ENCODE data around the gene SPINT1.

The SPINT1 gene, protein sequence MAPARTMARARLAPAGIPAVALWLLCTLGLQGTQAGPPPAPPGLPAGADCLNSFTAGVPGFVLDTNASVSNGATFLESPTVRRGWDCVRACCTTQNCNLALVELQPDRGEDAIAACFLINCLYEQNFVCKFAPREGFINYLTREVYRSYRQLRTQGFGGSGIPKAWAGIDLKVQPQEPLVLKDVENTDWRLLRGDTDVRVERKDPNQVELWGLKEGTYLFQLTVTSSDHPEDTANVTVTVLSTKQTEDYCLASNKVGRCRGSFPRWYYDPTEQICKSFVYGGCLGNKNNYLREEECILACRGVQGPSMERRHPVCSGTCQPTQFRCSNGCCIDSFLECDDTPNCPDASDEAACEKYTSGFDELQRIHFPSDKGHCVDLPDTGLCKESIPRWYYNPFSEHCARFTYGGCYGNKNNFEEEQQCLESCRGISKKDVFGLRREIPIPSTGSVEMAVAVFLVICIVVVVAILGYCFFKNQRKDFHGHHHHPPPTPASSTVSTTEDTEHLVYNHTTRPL

DNA sequence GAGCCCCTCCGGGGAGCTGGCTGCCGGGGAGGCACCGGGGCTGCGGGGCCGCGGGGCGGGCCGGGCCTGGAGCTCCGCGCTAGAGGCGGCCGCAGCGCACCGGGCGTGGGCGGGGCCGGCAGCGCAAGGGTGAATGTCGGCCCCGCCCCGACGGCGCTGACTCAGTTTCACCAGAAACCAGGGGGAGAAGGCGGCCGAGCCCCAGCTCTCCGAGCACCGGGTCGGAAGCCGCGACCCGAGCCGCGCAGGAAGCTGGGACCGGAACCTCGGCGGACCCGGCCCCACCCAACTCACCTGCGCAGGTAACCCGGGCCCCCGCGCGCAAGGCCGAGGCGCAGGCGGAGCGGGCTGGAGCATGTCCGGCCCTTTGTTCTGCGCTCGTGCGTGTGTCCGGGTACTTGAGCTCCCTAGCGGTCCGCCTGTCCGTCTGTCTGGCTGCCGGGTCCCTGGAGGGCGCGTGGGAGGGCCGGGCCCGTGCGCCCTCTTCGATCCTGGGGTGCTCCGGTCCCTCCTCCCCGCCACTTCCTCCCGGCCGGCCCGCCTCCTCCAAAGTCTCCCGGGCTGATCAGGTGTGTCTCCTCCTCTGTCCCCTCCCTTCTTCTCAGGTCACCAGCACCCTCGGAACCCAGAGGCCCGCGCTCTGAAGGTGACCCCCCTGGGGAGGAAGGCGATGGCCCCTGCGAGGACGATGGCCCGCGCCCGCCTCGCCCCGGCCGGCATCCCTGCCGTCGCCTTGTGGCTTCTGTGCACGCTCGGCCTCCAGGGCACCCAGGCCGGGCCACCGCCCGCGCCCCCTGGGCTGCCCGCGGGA is at the start of gene SPINT1:
Gene SPINT1, plus strand, starts transcription at position 164 of the 811 bp plus-strand sequence. Its CDS starts 507 bp downstream, at position 671.
- DNase-seq (ENCODE audit: low spot score), result no peak

DNA sequence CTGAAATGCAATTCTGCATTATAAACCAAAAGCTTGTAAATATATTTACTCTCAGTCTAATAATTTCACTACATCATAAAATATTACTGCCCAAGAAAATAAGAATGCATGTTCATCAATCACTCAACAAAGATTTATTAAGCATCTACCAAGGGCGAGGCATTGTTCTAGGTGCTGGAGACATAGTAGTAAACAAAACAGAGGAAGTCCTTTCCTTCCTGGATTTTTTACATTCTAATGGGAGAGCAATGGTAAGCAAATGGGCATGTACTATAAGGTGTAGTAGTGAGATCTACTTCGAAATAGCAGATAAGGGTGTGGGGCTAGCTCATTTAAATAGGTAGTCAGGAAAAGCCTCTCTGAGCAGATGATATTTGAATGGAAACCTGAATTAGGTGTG is 47.8 kb upstream of the SPINT1 start:
- DNase-seq (ENCODE audit: low spot score), result no peak

DNA sequence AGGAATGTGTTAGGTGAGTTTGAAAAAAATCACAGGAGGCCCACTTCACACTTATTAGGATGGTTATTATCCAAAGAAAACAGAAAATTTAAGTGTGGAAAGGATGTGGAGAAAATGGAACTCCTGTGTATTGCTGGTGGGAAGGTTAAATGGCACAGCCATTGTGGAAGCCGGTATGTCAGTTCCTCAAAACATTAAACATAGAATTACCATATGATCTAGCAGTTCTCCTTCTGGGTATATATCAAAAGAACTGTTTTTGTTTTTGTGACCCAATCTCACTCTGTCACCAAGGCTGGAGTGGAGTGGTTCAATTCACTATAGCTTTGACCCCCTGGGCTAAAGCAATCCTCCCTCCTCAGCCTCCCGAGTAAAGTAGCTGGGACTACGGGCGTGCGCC is 47.3 kb upstream of the SPINT1 start:
- DNase-seq (ENCODE audit: low spot score), result no peak

DNA sequence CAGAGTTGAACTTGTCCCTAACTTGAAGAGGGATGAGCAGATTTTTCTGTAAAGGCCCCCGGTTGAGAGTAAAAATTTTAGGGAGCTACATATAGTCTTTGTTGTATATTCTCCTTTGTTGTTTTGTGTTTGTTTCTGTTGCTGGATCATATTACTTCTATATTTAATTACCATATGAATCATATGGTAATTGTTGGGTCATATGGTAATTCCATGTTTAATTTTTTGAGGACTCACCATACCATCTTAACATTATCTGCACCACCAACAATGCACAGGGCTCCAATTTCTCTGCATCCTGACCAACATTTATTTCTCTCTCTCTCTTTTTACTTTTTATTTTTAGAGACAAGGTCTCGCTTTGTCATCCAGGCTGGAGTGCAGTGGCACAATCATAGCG is 44.3 kb upstream of the SPINT1 start:
- no peak for DNase-seq (ENCODE audit: low spot score)

DNA sequence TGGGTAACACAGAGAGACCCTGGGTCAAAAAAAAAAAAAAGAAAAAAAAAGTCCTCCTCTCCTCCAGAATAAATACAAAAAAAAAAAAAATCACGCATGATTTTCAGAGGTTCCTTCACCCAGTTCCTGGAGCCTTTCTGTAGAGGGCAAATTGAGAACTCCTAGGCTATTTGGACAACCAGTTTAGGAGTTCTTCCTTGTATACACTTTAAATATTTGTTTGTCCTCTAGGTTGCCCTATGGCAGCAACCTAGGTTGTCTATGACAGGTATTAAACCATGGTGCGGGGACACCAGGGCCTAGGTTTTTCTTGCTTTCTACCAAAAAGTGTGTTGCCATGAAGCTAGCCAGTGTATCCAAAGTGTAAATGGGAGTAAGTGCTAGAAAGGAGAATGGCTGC is 40.8 kb upstream of the SPINT1 start:
- no peak for DNase-seq (ENCODE audit: low spot score)

DNA sequence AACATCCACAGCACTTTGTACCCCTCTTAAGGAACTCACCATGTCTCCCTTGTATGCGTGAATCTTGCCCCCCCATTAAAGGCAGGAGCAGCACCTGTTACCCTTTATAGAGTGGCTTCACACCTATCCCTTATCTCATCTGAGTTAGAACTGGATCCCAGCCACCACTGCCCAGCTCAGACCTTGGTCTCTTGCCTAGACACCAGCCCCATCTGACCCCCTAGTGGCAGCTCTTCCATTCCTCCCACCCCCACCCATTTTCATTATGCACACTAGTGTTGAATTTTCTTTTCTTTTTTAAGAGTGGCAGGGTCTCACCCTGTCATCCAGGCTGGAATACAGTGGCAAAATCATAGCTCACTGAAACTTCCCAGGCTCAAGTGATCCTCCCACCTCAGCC is 40.2 kb upstream of the SPINT1 start:
- DNase-seq (ENCODE audit: low spot score), result no peak

DNA sequence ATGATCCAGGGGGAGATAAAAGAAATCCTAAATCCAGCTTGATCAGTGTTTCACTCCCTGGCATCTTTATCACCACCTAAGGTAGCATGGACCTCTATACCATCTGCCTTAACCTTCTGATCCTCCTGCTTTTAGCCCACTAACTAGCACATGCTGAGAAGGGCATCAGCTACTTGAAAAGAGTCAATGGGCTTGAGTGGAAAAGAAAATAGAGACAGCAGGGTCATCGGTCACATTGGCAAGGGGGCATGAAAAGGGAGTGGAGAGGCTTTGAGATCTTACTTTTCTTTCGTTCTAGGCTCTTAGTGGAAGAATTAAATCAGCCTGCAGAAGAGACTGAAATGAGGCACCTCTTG is 37.2 kb upstream of the SPINT1 start:
- DNase-seq (ENCODE audit: low spot score), result no peak

DNA sequence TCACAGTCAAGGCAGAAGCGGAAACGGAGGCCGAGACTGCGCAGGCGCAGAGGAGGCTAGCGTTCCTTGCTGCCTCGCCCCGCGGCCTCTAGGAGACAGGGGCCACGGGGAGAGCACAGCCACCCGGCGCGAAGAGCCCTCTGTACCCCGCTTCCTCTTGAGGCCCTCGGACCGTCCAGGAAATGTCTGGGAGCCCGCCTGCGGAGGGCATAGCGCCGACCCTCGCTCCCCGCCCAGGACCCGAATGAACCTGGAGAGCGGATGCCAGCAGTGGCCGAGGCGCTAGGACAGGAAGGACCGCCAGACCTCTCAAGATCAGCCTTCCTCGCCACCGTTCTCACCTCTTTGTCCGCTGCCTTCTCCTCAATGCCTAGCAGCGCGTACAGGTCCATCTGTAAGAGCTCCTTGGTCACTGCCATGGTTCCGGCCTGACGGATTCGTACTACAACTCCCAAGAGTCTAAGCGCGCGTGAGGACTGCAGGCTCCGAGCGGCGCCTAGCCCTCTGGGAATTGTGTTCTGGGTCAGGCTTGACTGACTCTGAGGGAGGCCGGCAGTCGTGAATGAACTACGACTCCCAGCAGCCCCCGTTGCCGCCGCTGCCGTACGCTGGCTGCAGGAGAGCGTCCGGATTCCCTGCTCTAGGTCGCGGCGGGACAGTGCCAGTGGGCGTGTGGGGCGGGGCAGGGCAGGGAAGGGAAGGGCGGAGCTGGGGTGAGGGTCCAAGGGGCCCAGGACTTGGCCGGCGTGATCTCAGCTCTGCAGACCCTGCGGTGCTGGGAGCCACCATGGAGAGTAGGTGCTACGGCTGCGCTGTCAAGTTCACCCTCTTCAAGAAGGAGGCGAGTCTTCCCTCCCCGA is 36.6 kb upstream of the SPINT1 start, which contains the start of the genes DNAJC17 and ZFYVE19:
Gene DNAJC17, minus strand, starts transcription at position 446 of the 860 bp plus-strand sequence. Its CDS starts 27 bp downstream, at position 419.
Gene ZFYVE19, plus strand, starts transcription at position 62 of the 860 bp plus-strand sequence. Its CDS starts 501 bp downstream, at position 563.
- DNase-seq (ENCODE audit: low spot score), result peak; percentile 99

DNA sequence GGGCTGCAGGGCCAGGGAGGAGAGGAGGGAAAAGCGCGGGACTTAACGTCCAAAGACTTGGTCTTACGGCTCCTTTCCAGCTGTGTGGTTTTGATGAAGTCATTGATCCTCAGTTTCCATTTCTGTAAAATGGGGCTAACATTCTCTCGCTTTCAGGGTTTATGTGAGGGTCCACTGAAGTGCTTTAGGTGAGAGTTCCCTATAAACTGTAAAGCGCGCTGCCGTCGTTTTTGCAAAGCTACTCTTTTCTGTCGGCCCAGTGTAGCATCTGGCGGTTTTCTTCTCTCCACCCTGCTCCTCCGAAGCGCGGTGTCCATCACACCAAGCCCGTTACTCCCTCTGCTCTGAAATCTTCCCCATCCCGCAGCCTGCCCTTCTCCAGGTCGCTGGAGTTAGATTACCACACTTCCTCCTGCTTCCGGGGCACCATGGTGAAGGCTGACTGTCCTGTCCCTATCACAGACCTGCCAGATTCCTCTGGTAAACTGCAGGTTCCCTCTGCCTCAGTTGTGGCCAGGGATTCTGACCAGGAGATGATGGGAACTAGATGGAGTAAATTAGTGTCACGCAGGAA is 35.9 kb upstream of the SPINT1 start:
- no peak for DNase-seq (ENCODE audit: low spot score)

DNA sequence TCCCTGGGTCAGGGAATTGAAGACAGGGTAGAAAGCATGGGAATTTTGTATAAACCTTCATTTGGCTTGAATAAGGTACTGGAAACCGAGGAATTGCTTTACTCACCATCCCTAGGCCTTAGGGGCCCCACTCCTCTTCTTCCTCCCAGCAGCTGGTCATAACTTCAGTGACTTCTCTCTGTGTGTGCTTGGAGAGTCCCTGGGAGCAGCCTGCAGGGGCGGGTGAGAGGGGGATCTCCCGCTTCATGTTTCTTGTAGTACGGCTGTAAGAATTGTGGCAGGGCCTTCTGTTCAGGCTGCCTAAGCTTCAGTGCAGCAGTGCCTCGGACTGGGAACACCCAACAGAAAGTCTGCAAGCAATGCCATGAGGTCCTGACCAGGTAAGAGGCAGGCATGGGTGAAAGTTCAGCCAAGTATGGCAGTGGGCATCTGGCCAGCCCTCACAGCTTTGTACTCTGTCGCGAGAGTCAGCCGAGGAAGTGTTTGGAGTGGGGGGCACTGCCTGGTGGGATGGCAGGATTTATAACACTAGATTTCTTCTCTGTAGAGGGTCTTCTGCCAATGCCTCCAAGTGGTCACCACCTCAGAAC is 34.9 kb upstream of the SPINT1 start:
- DNase-seq (ENCODE audit: low spot score), result no peak

DNA sequence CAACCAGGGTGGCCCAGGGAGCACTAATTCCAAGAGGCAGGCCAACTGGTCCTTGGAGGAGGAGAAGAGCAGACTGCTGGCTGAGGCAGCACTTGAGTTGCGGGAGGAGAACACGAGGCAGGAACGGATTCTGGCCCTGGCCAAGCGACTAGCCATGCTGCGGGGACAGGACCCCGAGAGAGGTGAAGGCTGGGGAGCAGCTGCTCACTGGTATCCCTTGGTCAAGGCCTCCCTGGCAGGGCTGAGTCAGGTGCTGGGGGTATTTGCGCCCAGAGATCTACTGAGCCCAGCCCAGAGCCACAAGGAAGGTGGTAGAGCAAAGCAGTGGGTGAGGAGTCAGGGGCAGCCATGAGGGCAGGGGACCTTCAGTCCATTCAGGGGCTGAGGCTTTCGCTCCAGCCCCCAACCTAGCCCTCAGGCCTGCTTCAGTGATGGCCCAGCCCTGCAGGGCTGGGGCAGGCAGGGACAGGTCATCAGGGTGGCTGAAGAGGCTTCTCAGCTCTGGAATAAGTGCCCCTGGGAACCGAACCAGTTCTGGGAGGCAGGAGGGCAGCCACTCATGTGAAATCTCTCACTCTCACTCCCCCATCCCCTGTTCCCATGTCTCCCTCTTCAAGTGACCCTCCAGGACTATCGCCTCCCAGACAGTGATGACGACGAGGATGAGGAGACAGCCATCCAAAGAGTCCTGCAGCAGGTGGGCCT is 31.0 kb upstream of the SPINT1 start:
- DNase-seq (ENCODE audit: low spot score), result no peak

DNA sequence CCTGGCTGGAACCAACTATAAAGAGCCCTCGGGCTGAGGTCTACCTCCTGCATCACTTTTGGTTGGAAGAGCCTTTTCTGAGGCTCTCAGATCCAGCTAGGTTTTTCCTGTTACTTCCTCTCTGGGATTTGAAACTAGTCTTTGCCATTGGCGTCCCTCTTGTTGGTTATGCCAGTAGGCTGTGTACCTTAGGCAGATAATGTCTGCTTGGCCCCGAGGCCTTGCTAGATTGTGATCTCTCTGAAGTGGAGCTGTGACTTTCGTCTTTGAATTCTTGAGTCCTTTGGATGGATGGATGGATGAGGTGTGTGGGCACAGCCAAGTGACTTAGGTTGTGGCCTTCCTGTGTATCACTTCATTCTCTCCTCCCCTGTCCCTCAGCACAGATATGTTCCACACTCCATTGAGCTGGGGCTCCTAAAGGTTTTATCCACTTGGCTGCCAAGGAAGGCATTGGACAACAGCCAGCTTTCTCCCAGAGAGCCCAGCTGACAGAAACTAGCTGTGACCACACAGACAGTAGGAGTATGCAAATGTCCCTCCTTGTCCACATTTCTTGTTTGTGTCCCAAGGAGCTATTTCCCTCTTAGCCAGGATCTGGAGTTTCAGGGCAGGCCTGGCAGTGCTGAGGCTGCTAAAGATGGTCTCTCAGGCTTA is 28.7 kb upstream of the SPINT1 start:
- DNase-seq (ENCODE audit: low spot score), result peak; percentile 34

DNA sequence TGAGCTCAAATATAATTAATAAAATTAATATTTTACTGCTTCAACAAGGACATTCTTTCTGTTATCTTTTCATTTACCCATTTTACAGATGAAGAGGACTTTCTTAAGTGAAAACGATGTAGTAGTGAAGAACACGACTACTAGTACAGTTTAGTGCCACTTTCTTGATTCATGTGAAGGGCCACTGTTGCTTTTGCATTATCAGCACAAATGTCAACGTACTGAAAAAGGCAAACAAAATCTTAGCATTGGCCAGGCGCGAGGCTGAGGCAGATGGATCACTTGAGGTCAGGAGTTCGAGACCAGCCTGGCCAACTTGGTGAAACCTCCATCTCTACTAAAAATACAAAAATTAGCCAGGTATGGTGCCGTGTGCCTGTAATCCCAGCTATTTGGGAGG is 24.8 kb upstream of the SPINT1 start:
- no peak for DNase-seq (ENCODE audit: low spot score)

DNA sequence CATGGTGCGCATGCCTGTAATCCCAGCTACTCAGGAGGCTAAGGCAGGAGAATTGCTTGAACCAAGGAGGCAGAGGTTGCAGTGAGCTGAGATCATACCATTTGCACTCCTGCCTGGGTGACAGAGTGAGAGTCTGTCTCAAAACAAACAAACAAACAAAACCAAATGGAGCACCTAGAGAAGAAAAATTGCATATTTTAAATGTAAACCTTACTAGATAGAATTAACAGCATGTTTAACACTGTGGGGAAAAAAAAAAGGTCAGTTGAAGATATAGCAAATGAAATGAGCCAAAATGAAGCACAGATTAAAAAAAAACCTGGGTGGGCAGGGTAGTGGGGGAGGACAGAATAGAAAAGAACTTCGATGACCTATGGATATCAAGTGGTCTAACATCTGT is 22.7 kb upstream of the SPINT1 start:
- DNase-seq (ENCODE audit: low spot score), result no peak

DNA sequence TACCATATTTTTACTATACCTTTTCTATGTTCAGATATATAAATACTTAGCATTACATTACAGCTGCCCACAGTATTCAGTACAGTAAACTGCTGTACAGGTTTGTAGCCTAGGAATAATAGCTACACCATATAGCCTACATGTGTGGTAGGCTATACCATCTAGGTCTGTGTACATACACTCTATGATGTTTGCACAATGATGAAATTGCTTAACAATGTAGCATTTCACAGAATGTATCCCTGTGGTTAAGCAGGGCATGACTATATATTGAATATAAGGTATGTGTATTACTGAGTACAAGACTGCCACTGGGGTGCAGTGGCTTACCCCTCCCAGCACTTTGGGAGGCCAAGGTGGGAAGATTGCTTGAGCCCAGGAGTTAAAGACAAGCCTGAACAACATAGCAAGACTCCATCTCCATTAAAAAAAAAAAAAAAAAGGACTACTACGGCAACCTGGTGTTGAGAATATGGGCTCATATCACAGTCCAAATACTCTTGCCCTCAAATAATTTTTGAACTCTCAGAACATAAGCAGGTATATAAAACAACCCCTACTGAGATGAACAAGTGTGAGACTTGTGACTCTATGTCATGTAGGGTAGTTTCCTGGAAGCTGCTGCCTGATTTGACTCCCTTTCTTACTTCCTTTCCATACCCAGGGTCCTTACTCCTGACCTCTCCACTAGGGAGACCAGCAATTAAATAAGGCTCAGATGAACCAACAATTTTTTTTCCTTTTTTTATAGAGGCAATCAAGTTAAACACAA is 20.1 kb upstream of the SPINT1 start:
- no peak for DNase-seq (ENCODE audit: low spot score)

DNA sequence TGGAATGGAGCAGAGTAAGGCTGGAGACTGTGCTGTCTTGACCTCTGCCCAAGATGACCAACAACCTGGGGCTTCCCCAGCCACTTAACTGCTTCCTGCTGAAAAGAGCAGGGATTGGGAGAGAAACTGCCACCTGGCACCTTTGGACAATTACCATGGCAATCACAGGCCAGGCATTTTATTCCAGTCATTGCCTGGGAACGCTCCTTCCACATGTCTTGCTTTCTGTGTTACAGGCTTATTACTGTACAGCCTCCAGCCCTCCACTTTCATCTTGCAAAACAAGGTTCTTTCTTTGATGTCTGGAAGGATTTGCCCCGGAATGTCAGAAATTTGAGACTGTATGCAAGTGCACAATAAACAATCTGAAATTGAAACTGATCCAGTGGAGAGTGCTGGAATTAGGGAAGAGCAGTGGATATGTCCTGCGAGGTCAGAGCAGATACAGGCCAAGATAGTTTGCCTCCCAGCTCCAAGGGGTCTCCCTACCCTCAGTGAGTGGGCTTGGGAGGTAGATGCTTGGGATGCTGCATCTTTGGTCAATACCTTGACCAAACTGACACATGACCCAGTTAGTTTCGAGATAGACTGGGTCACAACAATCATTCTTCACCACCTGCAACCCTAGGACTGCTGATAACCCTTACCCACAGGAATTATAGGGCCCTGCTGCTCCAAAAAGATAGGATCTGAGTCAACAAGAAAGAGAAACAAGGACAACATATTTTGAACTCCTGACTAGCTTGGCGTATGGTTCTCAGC is 18.0 kb upstream of the SPINT1 start:
- DNase-seq (ENCODE audit: low spot score), result no peak

DNA sequence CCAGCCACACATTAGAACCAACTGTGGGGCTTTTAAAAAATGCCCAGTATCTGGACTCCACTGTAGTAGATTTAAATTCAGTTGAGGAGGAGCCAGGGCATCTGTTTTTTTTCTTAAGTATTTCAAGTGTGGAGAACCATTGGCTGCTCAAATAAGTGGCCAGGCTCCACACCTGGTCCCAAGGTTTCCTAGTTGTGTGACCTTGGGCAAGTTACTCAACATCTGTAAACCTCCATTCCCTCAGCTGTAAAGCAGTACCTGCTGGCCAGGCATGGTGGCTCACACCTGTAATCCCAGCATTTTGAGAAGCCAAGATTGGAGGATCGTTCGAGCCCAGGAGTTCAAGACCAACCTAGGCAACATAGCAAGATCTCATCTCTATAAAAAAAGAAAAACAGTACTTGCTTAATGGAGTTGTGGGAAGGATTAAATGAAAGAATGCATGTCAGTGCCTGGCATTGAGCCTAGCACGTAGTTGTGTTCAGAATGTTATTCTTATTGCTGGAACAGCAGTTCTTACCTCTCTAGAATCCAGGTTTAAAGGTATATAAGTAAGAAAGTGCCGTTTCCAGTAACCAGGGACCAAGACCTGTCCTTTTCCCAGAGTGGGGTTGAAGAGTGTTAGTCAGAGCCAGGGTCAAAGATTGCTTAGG is 17.3 kb upstream of the SPINT1 start:
- DNase-seq (ENCODE audit: low spot score), result no peak
